Measurements from ENCODE around the gene ATOSA. TPM values are rescaled to one million over a fixed set of nuclear protein-coding genes. Genes with fewer than 3 reads are reported as not detected.

The ATOSA gene, protein sequence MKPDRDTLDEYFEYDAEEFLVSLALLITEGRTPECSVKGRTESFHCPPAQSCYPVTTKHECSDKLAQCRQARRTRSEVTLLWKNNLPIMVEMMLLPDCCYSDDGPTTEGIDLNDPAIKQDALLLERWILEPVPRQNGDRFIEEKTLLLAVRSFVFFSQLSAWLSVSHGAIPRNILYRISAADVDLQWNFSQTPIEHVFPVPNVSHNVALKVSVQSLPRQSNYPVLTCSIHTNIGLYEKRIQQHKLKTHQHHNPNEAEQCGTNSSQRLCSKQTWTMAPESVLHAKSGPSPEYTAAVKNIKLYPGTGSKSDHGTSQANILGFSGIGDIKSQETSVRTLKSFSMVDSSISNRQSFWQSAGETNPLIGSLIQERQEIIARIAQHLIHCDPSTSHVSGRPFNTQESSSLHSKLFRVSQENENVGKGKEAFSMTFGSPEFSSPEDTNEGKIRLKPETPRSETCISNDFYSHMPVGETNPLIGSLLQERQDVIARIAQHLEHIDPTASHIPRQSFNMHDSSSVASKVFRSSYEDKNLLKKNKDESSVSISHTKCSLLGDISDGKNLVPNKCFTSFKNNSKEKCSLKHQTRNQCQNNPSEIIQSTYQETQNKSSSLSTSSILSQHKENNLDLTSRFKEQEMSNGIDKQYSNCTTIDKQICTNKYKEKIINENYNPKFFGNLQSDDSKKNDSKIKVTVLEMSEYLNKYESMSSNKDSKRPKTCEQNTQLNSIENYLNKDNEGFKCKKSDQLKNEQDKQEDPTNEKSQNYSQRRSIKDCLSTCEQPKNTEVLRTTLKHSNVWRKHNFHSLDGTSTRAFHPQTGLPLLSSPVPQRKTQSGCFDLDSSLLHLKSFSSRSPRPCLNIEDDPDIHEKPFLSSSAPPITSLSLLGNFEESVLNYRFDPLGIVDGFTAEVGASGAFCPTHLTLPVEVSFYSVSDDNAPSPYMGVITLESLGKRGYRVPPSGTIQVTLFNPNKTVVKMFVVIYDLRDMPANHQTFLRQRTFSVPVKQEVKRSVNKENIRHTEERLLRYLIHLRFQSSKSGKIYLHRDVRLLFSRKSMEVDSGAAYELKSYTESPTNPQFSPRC
- 7.9 TPM for polyA plus RNA-seq (2012; ENCODE audit: low read depth, missing spikeins)

DNA sequence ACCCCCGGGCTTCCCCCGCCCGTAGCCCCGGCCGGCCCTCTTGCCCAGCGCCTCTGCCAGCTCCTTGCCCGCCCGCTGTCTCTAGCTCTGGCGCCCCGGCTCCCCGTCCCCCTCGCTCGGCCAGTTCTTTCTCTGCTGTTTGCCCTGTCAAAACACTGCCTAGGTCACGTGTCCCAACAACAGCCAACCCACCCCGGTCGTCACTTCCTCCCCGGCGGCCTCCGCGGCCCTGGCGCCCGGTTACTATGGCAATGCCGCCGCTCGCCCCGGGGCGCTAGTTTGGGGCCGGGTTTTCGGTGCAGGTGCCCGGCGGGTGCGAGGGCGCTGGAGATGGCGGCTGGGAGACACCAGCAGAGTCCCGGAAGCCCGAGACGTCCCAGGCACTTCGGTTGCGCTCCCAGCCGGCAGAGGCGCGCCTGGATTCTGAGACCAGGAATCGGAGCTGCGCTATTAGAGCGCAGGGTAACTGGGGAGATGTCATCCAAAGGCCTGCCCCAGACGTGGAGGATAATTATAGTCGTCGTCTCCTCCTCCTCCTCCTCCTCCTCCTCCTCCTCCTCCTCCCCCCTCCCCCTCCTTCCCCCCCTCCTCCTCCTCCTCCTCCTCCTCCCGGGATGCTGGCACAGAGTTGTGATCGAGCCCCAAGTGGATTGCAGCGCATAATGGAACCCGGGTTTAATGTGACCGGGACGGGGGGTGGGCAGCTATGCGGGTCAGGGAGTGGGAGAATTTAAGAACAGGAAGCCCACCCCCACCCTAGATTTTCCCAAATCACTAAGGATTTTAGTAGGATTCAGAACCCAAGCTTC, at the start of gene ATOSA:
ATOSA (minus strand) TSS at position 157 of the 809 bp plus-strand sequence. CDS start 1,367 bp downstream, outside the sequence.
- FAIRE-seq (peak; percentile 95), DNase-seq (ENCODE audit: insufficient read length, low spot score) (peak; percentile 69)
- TF ChIP-seq POLR2AphosphoS5 (IDR thresholded peaks at IDR 0.05; ENCODE audit: low read depth, low read length), result no peak
- peak; percentile 86 for TF ChIP-seq SPI1 (IDR thresholded peaks at IDR 0.05; ENCODE audit: low read depth, low read length)

DNA sequence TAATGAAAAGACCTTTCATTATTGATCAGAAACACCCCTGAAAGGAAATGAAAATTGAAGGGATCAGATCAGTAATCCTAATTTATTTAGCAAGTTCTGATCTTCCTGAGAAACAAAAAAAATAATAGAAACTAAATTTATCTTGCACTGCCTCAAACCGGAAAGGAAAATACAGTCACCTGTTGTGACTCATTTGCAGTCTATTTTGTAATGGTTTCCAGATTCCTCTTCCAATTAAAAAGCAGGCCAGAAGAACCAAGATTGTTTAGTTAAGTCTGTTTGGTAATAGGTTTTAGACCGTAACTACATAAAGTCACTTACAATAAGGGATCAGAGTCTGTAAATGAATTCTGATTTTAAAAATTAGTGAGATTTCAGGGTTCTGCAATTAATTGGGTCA, 49.7 kb upstream of the ATOSA start:
- DNase-seq (ENCODE audit: insufficient read length, low spot score) (no peak), FAIRE-seq (no peak)
- TF ChIP-seq SPI1 (IDR thresholded peaks at IDR 0.05; ENCODE audit: low read depth, low read length) (no peak), TAF1 (IDR thresholded peaks at IDR 0.05; ENCODE audit: low read depth, low read length) (no peak), POU2F2 (IDR thresholded peaks at IDR 0.05; ENCODE audit: low read depth, low read length) (no peak), POLR2AphosphoS5 (IDR thresholded peaks at IDR 0.05; ENCODE audit: low read depth, low read length) (no peak), PAX5 (IDR thresholded peaks at IDR 0.05; ENCODE audit: insufficient read depth, low read length, severe bottlenecking) (no peak), POLR2A (IDR thresholded peaks at IDR 0.05; ENCODE audit: low read depth, low read length) (no peak)

DNA sequence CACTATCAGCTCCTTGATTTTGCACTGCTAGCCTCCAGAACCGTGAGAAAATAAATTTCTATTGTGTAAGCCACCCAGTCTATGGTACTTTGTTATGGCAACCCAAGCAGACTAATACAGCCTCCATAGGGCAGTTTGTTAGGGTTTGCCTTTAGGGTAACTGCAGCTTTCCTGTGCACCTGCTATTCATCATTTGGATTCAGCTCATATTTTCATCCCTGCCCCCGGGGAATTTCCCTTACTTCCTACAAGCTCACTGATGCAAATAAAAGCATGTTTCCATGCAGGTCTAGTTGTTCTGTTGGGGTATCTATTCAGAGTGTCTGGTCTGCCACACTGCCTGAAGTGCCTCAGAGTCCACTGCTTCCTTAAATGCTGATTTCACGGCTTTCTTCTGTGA, 48.6 kb upstream of the ATOSA start:
- FAIRE-seq (no peak), DNase-seq (ENCODE audit: insufficient read length, low spot score) (no peak)
- TF ChIP-seq POLR2A (IDR thresholded peaks at IDR 0.05; ENCODE audit: low read depth, low read length) (no peak), POLR2AphosphoS5 (IDR thresholded peaks at IDR 0.05; ENCODE audit: low read depth, low read length) (no peak), POU2F2 (IDR thresholded peaks at IDR 0.05; ENCODE audit: low read depth, low read length) (no peak), TAF1 (IDR thresholded peaks at IDR 0.05; ENCODE audit: low read depth, low read length) (no peak), PAX5 (IDR thresholded peaks at IDR 0.05; ENCODE audit: insufficient read depth, low read length, severe bottlenecking) (no peak), SPI1 (IDR thresholded peaks at IDR 0.05; ENCODE audit: low read depth, low read length) (no peak)

DNA sequence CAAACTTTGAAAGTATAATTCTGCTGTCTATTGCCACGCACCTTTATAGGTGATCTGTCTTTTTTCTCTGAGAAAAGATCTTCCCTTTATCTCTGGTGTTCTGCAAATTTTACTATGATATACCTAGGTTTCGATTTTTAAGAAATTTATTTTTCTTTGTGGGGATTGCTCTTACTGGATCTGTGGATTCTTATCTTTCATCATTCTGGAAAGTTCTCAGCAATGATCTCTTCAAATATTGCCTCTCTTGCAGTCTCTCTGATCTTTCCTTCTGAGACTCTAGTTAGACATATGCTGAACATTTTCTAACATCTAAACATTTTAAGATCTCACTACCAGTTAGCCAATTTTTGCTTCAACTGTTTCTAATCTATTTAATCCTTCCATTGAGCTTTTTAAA, 47.0 kb upstream of the ATOSA start:
- DNase-seq (ENCODE audit: insufficient read length, low spot score) (no peak), FAIRE-seq (no peak)
- no peak for TF ChIP-seq POLR2AphosphoS5 (IDR thresholded peaks at IDR 0.05; ENCODE audit: low read depth, low read length)
- TF ChIP-seq PAX5 (IDR thresholded peaks at IDR 0.05; ENCODE audit: insufficient read depth, low read length, severe bottlenecking), result no peak

DNA sequence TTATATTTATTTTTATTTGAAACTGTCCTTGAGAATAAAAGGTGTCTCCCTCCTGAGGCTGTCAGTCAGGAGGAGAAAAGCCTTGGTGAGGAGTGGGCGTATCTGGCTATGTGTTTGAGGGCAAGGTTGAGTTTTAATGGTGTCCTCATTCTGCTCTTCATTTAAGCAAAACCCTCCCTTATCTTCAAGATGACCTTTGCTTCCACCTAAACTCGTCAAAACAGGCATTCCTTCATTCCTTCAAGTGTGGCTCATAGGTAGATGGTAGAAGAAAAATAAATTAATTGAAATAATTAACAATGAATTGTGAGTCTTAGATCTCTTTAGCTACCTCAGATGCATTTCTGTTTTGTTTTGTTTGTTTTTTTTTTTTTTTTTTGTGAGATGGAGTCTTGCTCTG, 39.4 kb upstream of the ATOSA start:
- no peak for FAIRE-seq

DNA sequence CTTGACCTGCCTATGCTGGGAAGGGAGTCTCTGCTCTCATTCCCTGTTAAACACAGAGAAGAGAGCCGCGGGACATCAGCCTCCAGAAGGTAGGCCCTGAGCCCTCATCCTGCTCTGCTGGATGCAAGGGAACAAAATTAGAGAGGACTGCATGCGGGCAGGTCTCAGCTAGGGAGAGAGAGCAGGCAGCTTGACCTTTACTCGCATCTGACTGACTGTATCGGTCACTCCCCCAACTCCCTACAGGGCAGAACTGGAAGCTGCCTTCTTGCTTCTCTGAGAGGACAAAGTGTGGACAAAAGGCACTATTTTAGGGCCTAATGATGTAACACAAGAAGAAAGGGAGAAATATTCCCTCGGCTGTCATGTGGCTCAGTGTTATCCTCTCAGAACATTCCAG, 38.7 kb upstream of the ATOSA start:
- FAIRE-seq, result no peak
- TF ChIP-seq SPI1 (IDR thresholded peaks at IDR 0.05; ENCODE audit: low read depth, low read length), result no peak
- no peak for TF ChIP-seq POLR2A (IDR thresholded peaks at IDR 0.05; ENCODE audit: low read depth, low read length)
- TF ChIP-seq PAX5 (IDR thresholded peaks at IDR 0.05; ENCODE audit: insufficient read depth, low read length, severe bottlenecking), result no peak
- no peak for TF ChIP-seq POU2F2 (IDR thresholded peaks at IDR 0.05; ENCODE audit: low read depth, low read length)
- TF ChIP-seq TAF1 (IDR thresholded peaks at IDR 0.05; ENCODE audit: low read depth, low read length), result no peak
- no peak for TF ChIP-seq POLR2AphosphoS5 (IDR thresholded peaks at IDR 0.05; ENCODE audit: low read depth, low read length)
- no peak for DNase-seq (ENCODE audit: insufficient read length, low spot score)

More for the DNA sequence above, 39.4 kb upstream of the ATOSA start:
- no peak for DNase-seq (ENCODE audit: insufficient read length, low spot score)
- TF ChIP-seq TAF1 (IDR thresholded peaks at IDR 0.05; ENCODE audit: low read depth, low read length), result no peak
- no peak for TF ChIP-seq PAX5 (IDR thresholded peaks at IDR 0.05; ENCODE audit: insufficient read depth, low read length, severe bottlenecking)
- no peak for TF ChIP-seq POU2F2 (IDR thresholded peaks at IDR 0.05; ENCODE audit: low read depth, low read length)
- no peak for TF ChIP-seq POLR2AphosphoS5 (IDR thresholded peaks at IDR 0.05; ENCODE audit: low read depth, low read length)
- TF ChIP-seq POLR2A (IDR thresholded peaks at IDR 0.05; ENCODE audit: low read depth, low read length), result no peak
- TF ChIP-seq SPI1 (IDR thresholded peaks at IDR 0.05; ENCODE audit: low read depth, low read length), result no peak

DNA sequence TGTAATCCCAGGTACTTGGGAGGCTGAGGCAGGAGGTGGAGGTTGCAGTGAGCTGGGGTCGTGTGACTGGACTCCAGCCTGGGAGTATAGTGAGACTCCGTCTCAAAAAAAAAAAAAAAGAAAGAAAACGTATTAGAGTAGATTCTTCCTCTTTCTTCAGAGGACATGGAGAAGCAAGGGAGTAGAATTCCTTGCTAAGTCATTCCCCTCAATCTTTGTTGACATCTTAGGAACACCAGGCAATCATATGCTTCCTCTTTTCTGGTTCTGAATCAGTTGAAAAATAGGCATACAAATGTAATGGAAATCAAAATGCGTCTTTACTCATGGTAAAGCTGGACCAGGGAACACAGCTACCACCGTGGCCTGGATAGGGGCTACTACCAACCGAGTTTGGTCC, 38.3 kb upstream of the ATOSA start:
- no peak for DNase-seq (ENCODE audit: insufficient read length, low spot score)
- TF ChIP-seq POLR2A (IDR thresholded peaks at IDR 0.05; ENCODE audit: low read depth, low read length) (no peak), PAX5 (IDR thresholded peaks at IDR 0.05; ENCODE audit: insufficient read depth, low read length, severe bottlenecking) (no peak), SPI1 (IDR thresholded peaks at IDR 0.05; ENCODE audit: low read depth, low read length) (no peak), POLR2AphosphoS5 (IDR thresholded peaks at IDR 0.05; ENCODE audit: low read depth, low read length) (no peak), TAF1 (IDR thresholded peaks at IDR 0.05; ENCODE audit: low read depth, low read length) (no peak), POU2F2 (IDR thresholded peaks at IDR 0.05; ENCODE audit: low read depth, low read length) (no peak)
- FAIRE-seq, result no peak

DNA sequence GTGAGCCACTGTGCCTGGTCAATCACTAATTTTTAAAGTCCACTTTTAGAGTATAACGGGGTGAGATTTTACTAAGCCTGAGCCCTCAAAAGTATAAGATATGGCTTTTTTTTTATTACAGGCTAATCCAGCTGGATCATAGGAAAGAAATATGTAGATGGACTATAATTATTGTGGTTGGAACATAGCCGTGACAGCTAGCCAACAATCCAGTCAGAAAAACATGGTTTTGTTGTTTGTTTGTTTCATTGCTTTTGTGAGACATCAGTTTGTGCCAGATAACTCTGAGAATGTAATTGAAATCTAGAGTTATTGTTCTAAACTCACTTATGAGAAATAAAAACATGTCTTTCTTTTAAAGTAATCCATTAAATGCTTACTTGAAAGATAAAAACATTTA, 37.3 kb upstream of the ATOSA start:
- FAIRE-seq, result no peak
- TF ChIP-seq TAF1 (IDR thresholded peaks at IDR 0.05; ENCODE audit: low read depth, low read length) (no peak), PAX5 (IDR thresholded peaks at IDR 0.05; ENCODE audit: insufficient read depth, low read length, severe bottlenecking) (no peak), POLR2A (IDR thresholded peaks at IDR 0.05; ENCODE audit: low read depth, low read length) (no peak), POU2F2 (IDR thresholded peaks at IDR 0.05; ENCODE audit: low read depth, low read length) (no peak), SPI1 (IDR thresholded peaks at IDR 0.05; ENCODE audit: low read depth, low read length) (no peak), POLR2AphosphoS5 (IDR thresholded peaks at IDR 0.05; ENCODE audit: low read depth, low read length) (no peak)

More for the DNA sequence above, 37.3 kb upstream of the ATOSA start:
- DNase-seq (ENCODE audit: insufficient read length, low spot score), result no peak
